Measurements from ENCODE around the gene SELENOM. TPM values are rescaled to one million over a fixed set of nuclear protein-coding genes. Genes with fewer than 3 reads are reported as not detected.

SELENOM gene
- total and polyA plus RNA-seq, 2 of the 8 experiments (the other 6 are each of a cell fraction or from before 2014, with no cell fraction given) = 22.7 to 40.0 TPM

DNA sequence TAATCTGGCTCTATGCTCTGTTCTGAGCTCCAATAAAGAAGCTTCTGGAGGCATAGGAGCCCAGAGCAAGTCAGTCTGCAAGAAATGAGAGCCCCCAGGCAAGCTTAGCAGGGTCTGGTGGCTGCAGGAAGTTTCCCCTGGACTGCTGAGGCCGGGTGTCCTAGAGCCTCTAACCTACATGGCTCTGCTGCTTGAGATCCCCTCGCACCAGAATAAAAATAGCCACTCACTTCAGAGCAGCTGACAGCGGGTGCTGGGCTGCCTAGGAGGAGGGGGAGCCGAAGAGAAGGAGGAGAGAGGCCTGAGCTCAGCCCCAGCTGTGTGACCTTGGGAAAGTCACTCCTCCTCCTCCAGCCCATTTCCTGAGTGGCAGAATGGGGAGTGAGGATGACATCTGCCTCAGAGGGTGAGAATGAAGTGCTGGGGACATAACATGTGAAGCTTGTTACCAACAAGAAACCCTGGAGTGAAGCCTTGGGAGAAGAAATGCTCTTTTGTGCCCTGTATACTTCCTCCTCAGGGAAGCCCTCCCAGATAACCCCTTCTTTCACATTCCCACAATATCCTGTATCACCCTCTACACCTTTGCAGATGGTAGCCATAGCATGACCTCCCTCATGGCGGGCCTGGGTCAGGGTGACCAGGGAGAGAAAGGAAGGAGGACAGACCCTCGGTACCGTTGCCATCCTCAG lies 11.8 kb upstream of the SELENOM start:
- DNase-seq (ENCODE audit: low read depth in 1 of 2, low spot score in 2 of 2) = no peak
- FAIRE-seq = no peak
- Histone ChIP-seq H3K4me3 (ENCODE audit: extremely low read depth in 1 of 4, insufficient read depth in 2 of 4, low read depth in 3 of 4, low read length in 4 of 4) (no peak overlapping the region), H4K91ac (replicated peaks; ENCODE audit: insufficient read length, low read length) (no peak overlapping the region), H3K14ac (ENCODE audit: insufficient read length) (no peak overlapping the region), H2BK20ac (ENCODE audit: low read length) (no peak overlapping the region), H3K36me3 (ENCODE audit: control insufficient read depth in 2 of 4, insufficient read depth in 4 of 4, low read length in 3 of 4) (no peaks in the 10 kb centered on the region), H3K79me2 (ENCODE audit: control insufficient read depth in 1 of 2, insufficient read depth in 2 of 2, low read length in 2 of 2) (no peaks in the 10 kb centered on the region), H3K4me2 (ENCODE audit: insufficient read depth in 1 of 2, low read depth in 2 of 2, low read length in 2 of 2) (no peak overlapping the region), H2BK12ac (ENCODE audit: low read depth, low read length) (0 out of 2 replicates have a peak overlapping the region, but pooled peaks have one; percentile 35), H3K4me1 (replicated peaks in 1 of 4; ENCODE audit: control insufficient read depth in 3 of 4, insufficient read depth in 4 of 4, low read length in 3 of 4) (peaks cover 0 to 11% (median 5%) of the 10 kb centered on the region in 4 experiments; a peak in 6 of 7 replicates), H3K23ac (ENCODE audit: insufficient read length) (no peak overlapping the region), H3K23me2 (ENCODE audit: low read depth, low read length) (no peaks in the 10 kb centered on the region; the same call in 1 of the 2 replicates), H2BK120ac (replicated peaks; ENCODE audit: low read depth, low read length) (no peak overlapping the region), H2AK5ac (ENCODE audit: low read depth, low read length) (no peak overlapping the region), H4K20me1 (replicated peaks in 1 of 2; ENCODE audit: control insufficient read depth in 1 of 2, insufficient read depth in 2 of 2, low read length in 2 of 2) (no peaks in the 10 kb centered on the region), H2AFZ (ENCODE audit: low read length) (no peak overlapping the region), H3K27ac (ENCODE audit: low read depth, low read length) (no peak overlapping the region), H3K9me3 (ENCODE audit: insufficient read depth in 2 of 2, low read depth in 1 of 2, low read length in 1 of 2) (no peaks in the 10 kb centered on the region), H4K8ac (ENCODE audit: extremely low read depth, insufficient read depth, low read length) (no peak overlapping the region), H3K56ac (replicated peaks; ENCODE audit: insufficient read length, low read depth, low read length) (no peak overlapping the region), H3K4ac (replicated peaks; ENCODE audit: insufficient read length, low read depth, low read length) (no peak overlapping the region), H3K9ac (replicated peaks in 1 of 4; ENCODE audit: extremely low read depth in 1 of 4, low read depth in 3 of 4, low read length in 3 of 4) (no peak overlapping the region), H3K27me3 (replicated peaks in 1 of 4; ENCODE audit: control insufficient read depth in 3 of 4, extremely low read depth in 1 of 4, insufficient read depth in 3 of 4, low read length in 3 of 4) (no peaks in the 10 kb centered on the region; a peak in 1 of 7 replicates), H4K5ac (ENCODE audit: insufficient read length, low read depth, low read length) (no peak overlapping the region), H2BK15ac (ENCODE audit: low read length) (0 out of 2 replicates have a peak overlapping the region, but pooled peaks have one; percentile 67), H2BK5ac (ENCODE audit: low read depth, low read length) (no peak overlapping the region; the same call in 1 of the 2 replicates), H3K79me1 (ENCODE audit: low read depth, low read length) (no peaks in the 10 kb centered on the region), H3K18ac (ENCODE audit: extremely low read depth, low read length) (no peak overlapping the region)
- WGBS, 2 experiments (ENCODE audit: extremely low coverage in 1 of 2, insufficient coverage in 1 of 2, insufficient read length in 1 of 2, insufficient replicate concordance in 2 of 2, low coverage in 1 of 2, low lambda C conversion rate in 2 of 2, missing lambda C conversion rate in 1 of 2) = 79% methylated on average over 7 of the region's 7 CpGs; no CpG with 5 or more reads in 1 of the 2 experiments
- CTCF ChIA-PET (ENCODE audit: partially characterized antibody) = interaction anchor here (1.1 to 2.9 kb wide), 5 partner anchors 9 to 22 kb away, joined by 3 to 14 read pairs (median 7); partner anchors contain the start of gene SELENOM
- POLR2A ChIA-PET (ENCODE audit: partially characterized antibody) = interaction anchor here (0.9 to 1.2 kb wide), 2 partner anchors 22 to 34 kb away, joined by 3 read pairs; no protein-coding TSS in a partner anchor
- TF ChIP-seq BRCA1 (IDR thresholded peaks at IDR 0.05; ENCODE audit: low read depth, low read length) = no peak
